ENCODE results near the gene CDK16. TPM values are rescaled to one million over a fixed set of nuclear protein-coding genes. Genes with fewer than 3 reads are reported as not detected.

CDK16 gene
- total RNA-seq, 1 experiment from 2014 or later = 82.1 TPM

- H3K36me3 ChIP-seq (ENCODE audit: low read depth) = no peaks in the 10 kb centered on the region
- TF ChIP-seq EZH2 (IDR thresholded peaks at IDR 0.05; ENCODE audit: low read depth) = no peak
- no peak for TF ChIP-seq CTCF (conservative IDR thresholded peaks at IDR 0.05)
Measured at GRCh38 chrX:47202316-47202715, 16.2 kb upstream of the CDK16 start.

DNA sequence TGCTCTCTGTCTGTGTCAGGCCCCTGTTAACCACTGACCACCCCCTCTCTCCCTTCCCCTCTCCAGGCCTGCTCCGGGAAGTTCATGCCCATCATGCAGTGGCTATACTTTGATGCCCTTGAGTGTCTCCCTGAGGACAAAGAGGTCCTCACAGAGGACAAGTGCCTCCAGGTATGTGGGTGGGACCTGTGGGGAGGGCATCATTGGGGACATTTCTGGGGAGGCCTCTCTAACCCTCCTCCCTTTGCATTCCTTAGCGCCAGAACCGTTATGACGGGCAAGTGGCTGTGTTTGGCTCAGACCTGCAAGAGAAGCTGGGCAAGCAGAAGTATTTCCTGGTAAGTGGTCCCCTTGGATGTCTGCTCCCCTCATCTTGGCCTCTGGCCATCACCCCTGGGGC lies 15.6 kb upstream of the CDK16 start:
- H3K27ac ChIP-seq = no peak overlapping the region
- no peaks in the 10 kb centered on the region for H3K27me3 ChIP-seq (ENCODE audit: insufficient read depth, low read depth)
- H3K36me3 ChIP-seq (ENCODE audit: low read depth) = no peaks in the 10 kb centered on the region
- H3F3A ChIP-seq (ENCODE audit: insufficient read depth, low read depth) = no peaks in the 10 kb centered on the region
- H3K4me2 ChIP-seq = no peak overlapping the region
- intact Hi-C loops (cut with micrococcal nuclease; ENCODE audit: unreplicated experiment) = no loop called here
- H3K9me2 ChIP-seq (ENCODE audit: insufficient read depth) = no peaks in the 10 kb centered on the region
- no peaks in the 10 kb centered on the region for H3K9me3 ChIP-seq (ENCODE audit: insufficient read depth, low read depth)
- H2AFZ ChIP-seq = no peak overlapping the region
- H3K4me1 ChIP-seq (replicated peaks; ENCODE audit: insufficient read depth) = no peaks in the 10 kb centered on the region
- no peaks in the 10 kb centered on the region for H4K20me1 ChIP-seq (ENCODE audit: insufficient read depth)
- no peak for DNase-seq
- no peak for TF ChIP-seq CTCF (conservative IDR thresholded peaks at IDR 0.05)
- TF ChIP-seq EZH2 (IDR thresholded peaks at IDR 0.05; ENCODE audit: low read depth) = no peak
- H3K79me2 ChIP-seq (ENCODE audit: low read depth) = no peaks in the 10 kb centered on the region
- no peak overlapping the region for H3K4me3 ChIP-seq
- ChIA-PET POLR2A (ENCODE audit: unreplicated experiment) (no interaction called here), CTCF (no interaction called here)
- no TSS peak for BruUV-seq (replicated peaks)

More at GRCh38 chrX:47202316-47202715, 16.2 kb upstream of the CDK16 start:
- Histone ChIP-seq H4K20me1 (ENCODE audit: insufficient read depth) (no peaks in the 10 kb centered on the region), H3K27me3 (ENCODE audit: insufficient read depth, low read depth) (no peaks in the 10 kb centered on the region), H3K4me3 (no peak overlapping the region), H3K4me2 (no peak overlapping the region), H3K4me1 (replicated peaks; ENCODE audit: insufficient read depth) (no peaks in the 10 kb centered on the region), H3K9me2 (ENCODE audit: insufficient read depth) (no peaks in the 10 kb centered on the region), H3K79me2 (ENCODE audit: low read depth) (no peaks in the 10 kb centered on the region), H3K27ac (no peak overlapping the region), H2AFZ (no peak overlapping the region), H3K9me3 (ENCODE audit: insufficient read depth, low read depth) (no peaks in the 10 kb centered on the region), H3F3A (ENCODE audit: insufficient read depth, low read depth) (no peaks in the 10 kb centered on the region)
- DNase-seq = no peak
- BruUV-seq (replicated peaks) = no TSS peak
- ChIA-PET POLR2A (ENCODE audit: unreplicated experiment) (no interaction called here), CTCF (no interaction called here)
- intact Hi-C loops (cut with micrococcal nuclease; ENCODE audit: unreplicated experiment) = no loop called here

DNA sequence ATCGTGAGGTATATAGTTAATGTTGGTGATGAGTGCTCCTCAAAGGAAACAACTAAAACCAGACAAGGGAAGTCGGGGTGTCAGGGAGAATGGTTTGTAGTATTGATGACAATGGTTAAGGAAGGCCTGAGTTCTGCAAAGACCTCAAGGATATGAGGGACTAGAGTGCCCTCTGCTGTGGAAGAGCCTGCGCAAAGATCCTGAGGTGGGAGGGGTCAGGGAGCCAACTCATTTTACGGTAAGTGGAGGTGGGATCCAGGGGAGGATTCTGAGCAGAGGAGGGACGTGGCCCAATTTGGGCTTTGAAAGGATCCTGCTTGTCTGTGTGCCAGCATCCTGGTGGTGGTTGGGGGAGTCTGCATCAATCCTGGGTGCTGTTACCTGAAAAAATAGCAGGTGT lies 13.5 kb upstream of the CDK16 start:
- no TSS peak for BruUV-seq (replicated peaks)
- no peaks in the 10 kb centered on the region for H3K36me3 ChIP-seq (ENCODE audit: low read depth)

More for the DNA sequence above, 13.5 kb upstream of the CDK16 start:
- Histone ChIP-seq H3K79me2 (ENCODE audit: low read depth) (no peaks in the 10 kb centered on the region), H3K27me3 (ENCODE audit: insufficient read depth, low read depth) (no peaks in the 10 kb centered on the region), H3K9me2 (ENCODE audit: insufficient read depth) (no peaks in the 10 kb centered on the region), H3F3A (ENCODE audit: insufficient read depth, low read depth) (no peaks in the 10 kb centered on the region), H3K4me2 (no peak overlapping the region), H3K9me3 (ENCODE audit: insufficient read depth, low read depth) (no peaks in the 10 kb centered on the region), H3K4me3 (no peak overlapping the region), H3K4me1 (replicated peaks; ENCODE audit: insufficient read depth) (no peaks in the 10 kb centered on the region), H2AFZ (no peak overlapping the region), H4K20me1 (ENCODE audit: insufficient read depth) (no peaks in the 10 kb centered on the region), H3K27ac (no peak overlapping the region)
- ChIA-PET POLR2A (ENCODE audit: unreplicated experiment) (no interaction called here), CTCF (no interaction called here)
- intact Hi-C loops (cut with micrococcal nuclease; ENCODE audit: unreplicated experiment) = no loop called here
- DNase-seq = no peak
- no peak for TF ChIP-seq CTCF (conservative IDR thresholded peaks at IDR 0.05)
- TF ChIP-seq EZH2 (IDR thresholded peaks at IDR 0.05; ENCODE audit: low read depth) = no peak

Measured in PC-9 (cell line).